K562 (cell line): ENCODE results near the gene KRT14. TPM values are rescaled to one million over a fixed set of nuclear protein-coding genes. Genes with fewer than 3 reads are reported as not detected.
A peak's percentile ranks its signal among the peaks of the same experiment; 100 is the strongest.

ENCODE experiments used
- ATAC-seq: fragments of 200-7000 bp; cut with Tn5 transposase; 3 replicates; pipeline ENCODE4 v1.9.1; 2020; ENCODE audit warnings: moderate library complexity
- BruUV-seq: library from RNA; stranded (reverse); fragments of 400-500 nt; replicated peaks from 2 replicates; lab custom pipeline; 2021; lab: Mats Ljungman, UMichigan
- CTCF ChIA-PET: fragments of 300-600 bp; formaldehyde crosslinking; extraction: SDS; loops from one replicate; lab custom pipeline; 2021; ENCODE audit warnings: low intra/inter-chr PET ratio; lab: Yijun Ruan, JAX
- POLR2A ChIA-PET: fragments of 300-600, 350-650 bp; sonication (Branson Sonifier 250); formaldehyde crosslinking; extraction: SDS; loops from one replicate; lab custom pipeline; 2021; ENCODE audit warnings: antibody characterized with exemption, inconsistent platforms; lab: Yijun Ruan, JAX
- DNase-seq, 4 experiments: peaks; one replicate each; pipeline versions ENCODE4 v3.0.0 to v3.0.0-alpha.2; 2011 to 2018; ENCODE audit warnings: low spot score in 3 of 4, mixed read lengths in 3 of 4; ENCODE audit errors: extremely low read depth in 1 of 4
- FAIRE-seq: peaks from 2 replicates; lab custom pipeline; 2011; peaks lifted over from hg19 to GRCh38; lab: Jason Lieb, UNC
- H2AFZ ChIP-seq: 2 replicates; pipeline ENCODE4 v1.6.0; 2011; ENCODE audit warnings: low read depth, low read length, control low read depth, inconsistent platforms
- H3K27ac ChIP-seq: fragments of 200-600 bp; 3 replicates; pipeline ENCODE4 v1.8.0; 2011; ENCODE audit warnings: low read depth, mild to moderate bottlenecking, control low read depth, inconsistent platforms, low read length, moderate library complexity, mixed read lengths; ENCODE audit errors: extremely low read depth
- H3K27me3 ChIP-seq, 2 experiments: fragments of 300-600 bp in 1 of 2; 2 replicates in 1 of 2; 3 replicates in 1 of 2; pipeline versions ENCODE4 v1.6.0 to v1.8.0; 2011; ENCODE audit warnings: inconsistent platforms in 2 of 2, low read length in 2 of 2, mild to moderate bottlenecking in 1 of 2, mixed read lengths in 1 of 2, moderate library complexity in 1 of 2; ENCODE audit not compliant: control insufficient read depth in 2 of 2, insufficient read depth in 2 of 2
- H3K36me3 ChIP-seq: fragments of 300-600 bp; 3 replicates; pipeline ENCODE4 v1.8.0; 2011; ENCODE audit warnings: mild to moderate bottlenecking, low read length, inconsistent platforms; ENCODE audit not compliant: control insufficient read depth, insufficient read depth
- H3K4me1 ChIP-seq, 2 experiments: fragments of 200-600 bp in 1 of 2; replicated peaks in 1 of 2; 2 replicates in 1 of 2; 3 replicates in 1 of 2; pipeline versions ENCODE4 v1.5.1 to v1.8.0; 2011; ENCODE audit warnings: inconsistent platforms in 2 of 2, low read length in 2 of 2, mild to moderate bottlenecking in 1 of 2, mixed read lengths in 1 of 2, moderate library complexity in 1 of 2; ENCODE audit not compliant: control insufficient read depth in 2 of 2, insufficient read depth in 2 of 2
- H3K4me2 ChIP-seq: 2 replicates; pipeline ENCODE4 v1.6.1; 2011; ENCODE audit warnings: low read length, control low read depth, inconsistent platforms, mixed read lengths; ENCODE audit not compliant: insufficient read depth
- H3K4me3 ChIP-seq: fragments of 200-600 bp; sonication (generic), shearing (Covaris generic); 2 replicates; pipeline ENCODE4 v1.5.1; 2016; ENCODE audit warnings: control low read depth, inconsistent platforms
- H3K79me2 ChIP-seq: fragments of 200-600 bp; 3 replicates; pipeline ENCODE4 v1.8.0; 2011; ENCODE audit warnings: low read length, inconsistent platforms; ENCODE audit not compliant: control insufficient read depth, insufficient read depth
- H3K9ac ChIP-seq, 2 experiments: 2 replicates each; pipeline versions ENCODE4 v1.6.0 to v1.6.1; 2011; ENCODE audit warnings: low read depth in 2 of 2, low read length in 2 of 2, control low read depth in 1 of 2, inconsistent platforms in 1 of 2, mild to moderate bottlenecking in 1 of 2, mixed read lengths in 1 of 2; ENCODE audit not compliant: insufficient read depth in 1 of 2
- H3K9me1 ChIP-seq: one replicate; pipeline ENCODE4 v1.6.0; 2011; ENCODE audit warnings: inconsistent platforms, mild to moderate bottlenecking, low read length, moderate library complexity; ENCODE audit not compliant: control insufficient read depth, insufficient read depth
- H3K9me3 ChIP-seq: replicated peaks from 2 replicates; pipeline ENCODE4 v1.5.1; 2011; ENCODE audit warnings: low read depth, low read length, inconsistent platforms; ENCODE audit not compliant: control insufficient read depth, insufficient read depth
- H4K20me1 ChIP-seq: replicated peaks from 2 replicates; pipeline ENCODE4 v1.6.1; 2011; ENCODE audit warnings: low read length, inconsistent platforms, mixed read lengths; ENCODE audit not compliant: control insufficient read depth, insufficient read depth
- CBFA2T3 ChIP-seq: fragments of 450-650 bp; IDR thresholded peaks from 2 replicates; pipeline ENCODE4 v1.6.1; 2017
- CTCF ChIP-seq, 3 experiments: IDR thresholded peaks in 2 of 3; conservative IDR thresholded peaks in 1 of 3; 2 replicates each; pipeline ENCODE4 v1.5.1; 2011 to 2012; ENCODE audit warnings: low read length in 3 of 3, mild to moderate bottlenecking in 3 of 3, control low read depth in 2 of 3, improper control_type of control experiment in 1 of 3, inconsistent platforms in 1 of 3, low read depth in 1 of 3, mixed read lengths in 1 of 3, moderate library complexity in 1 of 3; ENCODE audit not compliant: insufficient read depth in 2 of 3
- KLF10 ChIP-seq: fragments of 250-450 bp; sonication (Bioruptor Pico); IDR thresholded peaks from 2 replicates; pipeline ENCODE4 v1.6.1; 2021; ENCODE audit warnings: matching md5 sums
- POLR2B ChIP-seq: fragments of 450-650 bp; IDR thresholded peaks from 2 replicates; pipeline ENCODE4 v1.6.1; 2018; ENCODE audit warnings: low read depth; ENCODE audit not compliant: partially characterized antibody
- RAD21 ChIP-seq, 2 experiments: fragments of 250-450 bp in 1 of 2; fragments of 450-650 bp in 1 of 2; sonication (Bioruptor Pico) in 1 of 2; formaldehyde crosslinking in 1 of 2; IDR thresholded peaks in 1 of 2; conservative IDR thresholded peaks in 1 of 2; 2 replicates each; pipeline versions ENCODE4 v1.4.0 to v1.8.0; 2020 to 2022; ENCODE audit warnings: mild to moderate bottlenecking in 2 of 2, moderate library complexity in 1 of 2
- WGBS: fragments of 100-300 bp; shearing (Covaris generic); methylation state at CpG from one replicate; pipeline ENCODE4 v1.1.6; 2016; ENCODE audit warnings: low coverage, mixed read lengths; ENCODE audit not compliant: insufficient coverage; ENCODE audit errors: missing lambda C conversion rate; 5-methylcytosine and 5-hydroxymethylcytosine counted together
- in situ Hi-C: fragments of 300-500 bp; cut with MboI; formaldehyde crosslinking; loops from 4 replicates; pipeline ENCODE4 v1.15.0; 2018; ENCODE audit warnings: inconsistent platforms, mixed read lengths
- intact Hi-C: fragments of 100-400 bp; cut with micrococcal nuclease; formaldehyde crosslinking; loops from 2 replicates; pipeline ENCODE4 v1.14.2; 2022
- polyA plus RNA-seq, 8 experiments: library from polyadenylated mRNA; depleted of rRNA in 4 of 8; stranded (reverse) in 5 of 8; unstranded in 3 of 8; fragments of >200 nt; fragmentation: Nextera tagmentation in 2 of 8; fragmentation: Illumina TruSeq in 1 of 8; extraction: Ambion mirVana in 2 of 8; extraction: Trizol in 1 of 8; gene quantifications; 2 replicates each; pipeline versions ENCODE4 v1.2.1 to v1.2.3, GENCODE V29; 2011 to 2014; ENCODE audit warnings: inconsistent platforms in 1 of 8, missing spikeins in 1 of 8
- total RNA-seq, 7 experiments: library from RNA; depleted of rRNA in 6 of 7; stranded (reverse); fragments of >200 nt in 6 of 7; fragmentation: Illumina TruSeq in 2 of 7; extraction: Trizol in 2 of 7; gene quantifications; 2 replicates each; pipeline versions ENCODE4 v1.2.1 to v1.2.3, GENCODE V29; 2011 to 2021; ENCODE audit warnings: low replicate concordance in 1 of 7

The KRT14 gene
- total and polyA plus RNA-seq, 9 of the 15 experiments (the other 6 are each of a cell fraction or from before 2014, with no cell fraction given): 0.22 TPM; not detected in 8

- H3K79me2 ChIP-seq: no peaks in the 10 kb centered on the region
- 47% methylated on average over 7 of the region's 7 CpGs for WGBS
- FAIRE-seq (no peak), ATAC-seq (no peak), DNase-seq (no peak)
- intact Hi-C loops (no loop called here), in situ Hi-C loops (no loop called here)
- H4K20me1 ChIP-seq: no peaks in the 10 kb centered on the region
- TF ChIP-seq CTCF (IDR thresholded peaks at IDR 0.05 in 2 of 3, conservative IDR thresholded peaks at IDR 0.05 in 1 of 3; ENCODE audit: insufficient read depth in 2 of 3, low read depth in 1 of 3, low read length in 3 of 3): peak; percentile 18 to 51 (median 32); a peak in 4 of 6 replicates
- TF ChIP-seq CBFA2T3: no peak
- TF ChIP-seq RAD21 (CRISPR knock-in tag; conservative IDR thresholded peaks at IDR 0.05 in 1 of 2, IDR thresholded peaks at IDR 0.05 in 1 of 2): peak in 1 of 2 experiments; percentile 36; a peak in 1 of 4 replicates
- TF ChIP-seq KLF10 (CRISPR knock-in tag): no peak
- no peak for TF ChIP-seq POLR2B
- H3K9me3 ChIP-seq: no peaks in the 10 kb centered on the region
- H3K9me1 ChIP-seq: no peaks in the 10 kb centered on the region
- ChIA-PET POLR2A (interaction anchor here (1.1 to 1.5 kb wide), 3 partner anchors 10 to 144 kb away, joined by 3 to 5 read pairs (median 3); no protein-coding TSS in a partner anchor), CTCF (no interaction called here)
- H3K4me2 ChIP-seq: no peak overlapping the region
- no peaks in the 10 kb centered on the region for H3K36me3 ChIP-seq
- no peak overlapping the region for H3K9ac ChIP-seq
- no peak overlapping the region for H3K27ac ChIP-seq
- BruUV-seq: no TSS peak
- H2AFZ ChIP-seq: no peak overlapping the region
- H3K4me1 ChIP-seq: peaks cover 19 to 32% of the 10 kb centered on the region in 2 experiments
- H3K27me3 ChIP-seq: no peaks in the 10 kb centered on the region
- no peak overlapping the region for H3K4me3 ChIP-seq
These were observed 51.7 kb downstream of the KRT14 start for GRCh38 chr17:41534899-41535546.
